HT-29 (cell line): ENCODE results near the gene FLAD1. TPM values are rescaled to one million over a fixed set of nuclear protein-coding genes. Genes with fewer than 3 reads are reported as not detected.

Experiments
- DNase-seq: peaks from one replicate; pipeline ENCODE4 v3.0.0-alpha.2; 2015; ENCODE audit warnings: low spot score
- small RNA-seq: library from RNA; depleted of rRNA; stranded (forward); fragments of <200 nt; gene quantifications from one replicate; pipeline ENCODE3, GENCODE V24; 2014
- total RNA-seq: library from RNA; depleted of rRNA; stranded (reverse); fragments of >200 nt; shearing (Covaris generic); gene quantifications from 2 replicates; pipeline ENCODE4 v1.2.3, GENCODE V29; 2014; rRNA removed

The FLAD1 gene
- total RNA-seq, 1 experiment from 2014 or later, result 85.5 TPM

DNA sequence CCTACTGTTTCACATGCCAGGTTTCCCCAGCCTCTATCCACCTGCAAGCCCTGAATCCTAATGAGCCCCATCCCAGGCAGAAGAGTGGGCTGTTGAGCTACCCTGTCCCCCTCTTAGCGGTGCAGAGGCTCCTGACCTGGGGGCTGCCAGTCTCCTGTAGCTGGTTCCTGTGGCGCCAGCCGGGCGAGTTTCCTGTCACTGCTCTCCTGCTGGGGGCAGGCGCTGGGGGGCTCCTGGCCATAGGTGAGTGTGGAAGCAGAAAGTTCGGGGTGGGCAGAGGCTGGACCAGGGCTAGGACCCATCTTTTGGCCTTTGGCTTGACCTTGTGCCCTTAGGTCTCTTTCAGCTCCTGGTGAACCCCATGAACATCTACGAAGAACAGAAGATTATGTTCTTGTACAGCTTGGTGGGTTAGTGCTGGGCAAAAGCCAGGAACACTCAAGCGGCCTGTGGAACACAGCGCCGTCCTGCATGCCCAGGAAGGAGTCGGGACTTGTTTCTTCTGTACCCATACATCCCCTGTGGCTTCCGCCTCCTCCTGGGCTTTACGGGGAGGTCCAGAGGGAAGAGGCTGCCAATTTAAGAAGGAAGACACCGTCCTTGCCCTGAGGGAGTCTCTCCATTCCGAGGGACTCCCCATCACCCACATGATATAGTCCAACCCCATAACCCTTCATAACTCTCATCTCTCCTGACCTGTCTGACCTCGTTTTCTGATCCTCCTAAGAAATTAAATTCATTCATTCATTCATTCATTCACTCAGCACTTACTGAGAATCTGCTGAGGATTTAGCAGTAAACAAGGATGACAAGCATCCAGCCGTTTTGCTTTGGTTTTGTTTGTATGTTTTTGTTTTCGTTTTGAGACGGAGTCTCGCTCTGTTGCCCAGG, 51.4 kb downstream of the FLAD1 start:
- DNase-seq, result no peak

DNA sequence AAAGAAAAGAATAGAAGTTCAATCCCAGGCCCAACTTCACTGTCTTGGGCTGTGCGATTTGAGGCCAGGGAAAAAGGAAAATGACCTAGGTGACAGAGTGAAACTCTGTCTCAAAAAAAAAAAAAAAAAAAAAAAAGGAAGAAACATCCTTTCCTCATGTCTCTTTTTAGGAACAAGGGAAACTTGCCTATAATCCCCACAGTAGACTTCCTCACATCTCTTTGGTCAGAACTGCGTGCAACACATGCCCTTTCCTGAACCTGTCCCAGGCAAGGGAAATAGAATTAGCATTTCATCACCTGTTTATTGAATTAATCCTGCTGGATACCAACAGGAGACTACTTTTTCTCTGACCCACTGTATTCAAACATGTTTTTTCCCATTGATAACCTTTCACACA, 52.8 kb downstream of the FLAD1 start:
- DNase-seq, result no peak

DNA sequence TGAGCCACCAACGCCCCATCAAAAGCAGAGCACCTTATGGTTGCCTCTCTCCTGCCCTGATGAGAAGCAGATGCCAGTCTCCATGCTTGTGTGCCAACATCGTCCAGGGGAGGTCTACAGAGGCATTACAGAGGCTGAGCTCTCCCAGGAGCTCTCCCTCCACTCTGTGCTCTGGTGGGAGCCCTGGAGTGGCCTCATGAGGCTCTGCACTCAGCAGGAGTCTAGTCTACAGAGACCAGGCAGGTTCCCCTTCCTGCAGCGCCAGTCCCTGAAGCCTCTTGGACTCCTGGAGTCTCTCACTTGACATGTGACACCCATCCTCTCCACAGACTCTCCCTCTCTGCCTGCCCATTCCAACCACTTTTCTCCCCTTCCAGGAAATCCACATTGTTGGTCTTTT, 53.9 kb downstream of the FLAD1 start:
- DNase-seq, result no peak

GRCh38 chr1:155037851-155038441, 54.8 kb downstream of the FLAD1 start:
- no peak for DNase-seq

DNA sequence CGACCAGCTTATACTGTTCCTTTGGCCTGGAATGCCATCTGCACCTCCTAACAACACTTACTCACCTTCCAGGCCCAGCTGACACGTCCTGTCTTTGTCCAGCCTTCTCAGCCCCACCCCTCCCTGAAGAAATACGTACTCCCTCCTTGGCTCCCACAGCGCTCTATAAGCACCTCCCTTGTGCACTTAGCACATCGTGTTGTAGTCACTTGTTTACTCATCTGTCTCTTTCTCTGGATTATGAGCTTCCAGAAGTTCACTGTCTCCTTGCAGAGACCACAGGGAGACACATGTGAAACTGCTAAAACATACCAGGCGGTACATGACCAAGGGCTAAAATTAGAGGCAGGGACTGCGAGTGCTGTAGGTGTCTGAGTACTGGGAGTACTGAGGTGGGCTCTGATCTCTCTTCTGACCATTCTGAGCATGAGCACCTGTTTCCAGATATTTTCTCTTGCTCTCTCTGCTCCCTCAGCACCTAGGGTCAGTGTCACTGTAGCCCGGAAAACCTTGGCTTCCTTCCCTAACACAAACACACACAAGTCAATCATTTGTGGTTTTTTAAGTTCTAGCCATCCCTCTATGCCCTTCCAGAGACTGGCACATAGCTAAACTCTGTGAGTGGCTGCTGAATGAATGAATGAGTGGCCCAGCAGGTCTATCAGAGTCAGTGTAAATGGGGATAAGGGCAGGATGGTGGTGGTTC, 55.6 kb downstream of the FLAD1 start:
- DNase-seq, result peak; percentile 67

DNA sequence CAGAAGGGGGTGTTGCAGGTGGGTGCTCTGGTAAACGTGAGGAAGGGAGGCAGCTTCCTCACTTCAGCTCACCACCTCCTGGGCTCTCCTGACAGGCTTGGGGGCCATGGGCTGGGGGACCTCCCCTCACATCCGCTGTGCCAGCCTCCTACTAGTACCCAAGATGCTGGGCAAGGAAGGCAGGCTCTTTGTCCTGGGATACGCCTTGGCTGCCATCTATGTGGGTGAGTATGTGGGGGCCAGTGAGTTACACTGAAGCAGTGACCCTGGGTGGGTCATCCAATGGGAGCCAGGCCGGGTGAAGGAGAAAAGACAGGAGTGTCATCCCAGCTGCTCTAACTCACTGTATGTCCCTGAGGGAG, 56.1 kb downstream of the FLAD1 start:
- DNase-seq, result no peak

GRCh38 chr1:155040358-155041093, 57.4 kb downstream of the FLAD1 start:
- no peak for DNase-seq

Small RNA genes lying within 50 kb of the gene (small RNA-seq; reads per million reads assigned to genes)
- gene MIR4258 (not detected), gene RF00017 (not detected)

Other genes starting within 250 kb of the FLAD1 start
- not detected in 2 replicates for gene KCNN3, start 113.1 kb upstream of the FLAD1 start, total RNA-seq
- 15.7 and 18.9 TPM in 2 replicates for gene PMVK, start 46.6 kb upstream of the FLAD1 start, total RNA-seq
- gene PBXIP1, start 27.2 kb upstream of the FLAD1 start, total RNA-seq, result 33.3 and 42.5 TPM in 2 replicates
- gene PYGO2, start 21.6 kb upstream of the FLAD1 start, total RNA-seq, result 36.3 and 43.4 TPM in 2 replicates
- 112 and 120 TPM in 2 replicates for gene SHC1, start 12.6 kb upstream of the FLAD1 start, total RNA-seq
- 189 and 196 TPM in 2 replicates for gene CKS1B, start 8.7 kb upstream of the FLAD1 start, total RNA-seq
- gene LENEP, start 10.2 kb downstream of the FLAD1 start, total RNA-seq, result 0.16 and 0.18 TPM in 2 replicates
- gene ZBTB7B, start 19.5 kb downstream of the FLAD1 start, total RNA-seq, result 81.9 and 83.4 TPM in 2 replicates
- 0.70 and 3.3 TPM in 2 replicates for gene DCST2, start 50.4 kb downstream of the FLAD1 start, total RNA-seq
- 0.05 TPM in 1 of 2 replicates, not detected in the other for gene DCST1, start 50.5 kb downstream of the FLAD1 start, total RNA-seq
- 177 and 185 TPM in 2 replicates for gene ADAM15, start 68.0 kb downstream of the FLAD1 start, total RNA-seq
- 34.6 and 45.0 TPM in 2 replicates for gene EFNA4, start 80.4 kb downstream of the FLAD1 start, total RNA-seq
- gene EFNA3, start 95.5 kb downstream of the FLAD1 start, total RNA-seq, result 2.4 and 3.9 TPM in 2 replicates
- 49.8 and 62.7 TPM in 2 replicates for gene EFNA1, start 144.5 kb downstream of the FLAD1 start, total RNA-seq
- gene SLC50A1, start 152.5 kb downstream of the FLAD1 start, total RNA-seq, result 38.8 and 47.5 TPM in 2 replicates
- 86.2 and 100 TPM in 2 replicates for gene DPM3, start 157.2 kb downstream of the FLAD1 start, total RNA-seq
- gene KRTCAP2, start 190.0 kb downstream of the FLAD1 start, total RNA-seq, result 107 and 128 TPM in 2 replicates
- not detected in 2 replicates for gene TRIM46, start 190.5 kb downstream of the FLAD1 start, total RNA-seq
- gene THBS3, start 224.6 kb downstream of the FLAD1 start, total RNA-seq, result 4.2 and 7.6 TPM in 2 replicates
- 72.2 and 86.8 TPM in 2 replicates for gene MTX1, start 225.4 kb downstream of the FLAD1 start, total RNA-seq